ENCODE data around the gene HNRNPLL.

GRCh38 chr2:38553554-38553953 lies 49.2 kb downstream of the HNRNPLL start:
- TF ChIP-seq, protein P1, sequence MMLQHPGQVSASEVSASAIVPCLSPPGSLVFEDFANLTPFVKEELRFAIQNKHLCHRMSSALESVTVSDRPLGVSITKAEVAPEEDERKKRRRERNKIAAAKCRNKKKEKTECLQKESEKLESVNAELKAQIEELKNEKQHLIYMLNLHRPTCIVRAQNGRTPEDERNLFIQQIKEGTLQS (IDR thresholded peaks at IDR 0.05) = no peak
- TF ChIP-seq CTCF (IDR thresholded peaks at IDR 0.05 in 2 of 3, conservative IDR thresholded peaks at IDR 0.05 in 1 of 3; ENCODE audit: borderline replicate concordance in 1 of 3, insufficient read depth in 1 of 3, low read depth in 2 of 3, low read length in 2 of 3) (no peak), POLR2A (IDR thresholded peaks at IDR 0.05; ENCODE audit: borderline replicate concordance, extremely low read depth, insufficient read depth, insufficient read length) (no peak), ZNF274 (IDR thresholded peaks at IDR 0.05; ENCODE audit: low read depth, low read length) (no peak), RAD21 (IDR thresholded peaks at IDR 0.05; ENCODE audit: low read depth) (no peak), EZH2 (IDR thresholded peaks at IDR 0.05) (no peak), REST (IDR thresholded peaks at IDR 0.05; ENCODE audit: low read depth) (no peak)
